ENCODE data around the gene PARN.

The PARN gene

DNA sequence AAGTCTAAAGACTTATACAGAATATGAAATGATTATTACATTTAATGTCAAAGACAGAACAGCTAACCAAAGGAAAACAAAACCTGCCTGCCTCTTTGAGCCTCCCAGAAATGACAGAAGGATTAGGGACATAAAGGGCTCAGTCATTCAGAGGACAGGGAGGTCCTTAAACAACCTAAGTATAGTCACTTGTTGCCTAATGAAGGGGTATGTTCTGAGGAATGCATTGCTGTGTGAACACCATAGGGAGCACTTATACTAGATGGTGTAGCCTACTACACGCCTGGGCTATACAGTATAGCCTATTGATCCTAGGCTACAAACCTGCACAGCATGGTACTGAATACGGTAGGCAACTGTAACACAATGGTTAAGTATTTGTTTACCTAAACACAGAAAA lies 106.4 kb downstream of the PARN start:
- no peak for ATAC-seq
- no peak for TF ChIP-seq RARB (CRISPR knock-in tag; IDR thresholded peaks at IDR 0.05)
- TF ChIP-seq, protein P1, sequence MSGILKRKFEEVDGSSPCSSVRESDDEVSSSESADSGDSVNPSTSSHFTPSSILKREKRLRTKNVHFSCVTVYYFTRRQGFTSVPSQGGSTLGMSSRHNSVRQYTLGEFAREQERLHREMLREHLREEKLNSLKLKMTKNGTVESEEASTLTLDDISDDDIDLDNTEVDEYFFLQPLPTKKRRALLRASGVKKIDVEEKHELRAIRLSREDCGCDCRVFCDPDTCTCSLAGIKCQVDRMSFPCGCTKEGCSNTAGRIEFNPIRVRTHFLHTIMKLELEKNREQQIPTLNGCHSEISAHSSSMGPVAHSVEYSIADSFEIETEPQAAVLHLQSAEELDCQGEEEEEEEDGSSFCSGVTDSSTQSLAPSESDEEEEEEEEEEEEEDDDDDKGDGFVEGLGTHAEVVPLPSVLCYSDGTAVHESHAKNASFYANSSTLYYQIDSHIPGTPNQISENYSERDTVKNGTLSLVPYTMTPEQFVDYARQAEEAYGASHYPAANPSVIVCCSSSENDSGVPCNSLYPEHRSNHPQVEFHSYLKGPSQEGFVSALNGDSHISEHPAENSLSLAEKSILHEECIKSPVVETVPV (CRISPR knock-in tag; IDR thresholded peaks at IDR 0.05): no peak
- no peak for TF ChIP-seq OSR1 (CRISPR knock-in tag; IDR thresholded peaks at IDR 0.05)
- TF ChIP-seq ZNF565 (CRISPR knock-in tag; conservative IDR thresholded peaks at IDR 0.05; ENCODE audit: low read depth): no peak
- no peak for TF ChIP-seq BACH2 (CRISPR knock-in tag; IDR thresholded peaks at IDR 0.05; ENCODE audit: borderline replicate concordance)
- no peak for TF ChIP-seq ZFP3 (CRISPR knock-in tag; IDR thresholded peaks at IDR 0.05)
- TF ChIP-seq ZFP30 (CRISPR knock-in tag; IDR thresholded peaks at IDR 0.05): no peak
- TF ChIP-seq GLIS3 (CRISPR knock-in tag; IDR thresholded peaks at IDR 0.05): no peak
- TF ChIP-seq SNAI2 (CRISPR knock-in tag; IDR thresholded peaks at IDR 0.05): no peak
- no peak for TF ChIP-seq ISL1 (CRISPR knock-in tag; IDR thresholded peaks at IDR 0.05)
- TF ChIP-seq, protein P2, sequence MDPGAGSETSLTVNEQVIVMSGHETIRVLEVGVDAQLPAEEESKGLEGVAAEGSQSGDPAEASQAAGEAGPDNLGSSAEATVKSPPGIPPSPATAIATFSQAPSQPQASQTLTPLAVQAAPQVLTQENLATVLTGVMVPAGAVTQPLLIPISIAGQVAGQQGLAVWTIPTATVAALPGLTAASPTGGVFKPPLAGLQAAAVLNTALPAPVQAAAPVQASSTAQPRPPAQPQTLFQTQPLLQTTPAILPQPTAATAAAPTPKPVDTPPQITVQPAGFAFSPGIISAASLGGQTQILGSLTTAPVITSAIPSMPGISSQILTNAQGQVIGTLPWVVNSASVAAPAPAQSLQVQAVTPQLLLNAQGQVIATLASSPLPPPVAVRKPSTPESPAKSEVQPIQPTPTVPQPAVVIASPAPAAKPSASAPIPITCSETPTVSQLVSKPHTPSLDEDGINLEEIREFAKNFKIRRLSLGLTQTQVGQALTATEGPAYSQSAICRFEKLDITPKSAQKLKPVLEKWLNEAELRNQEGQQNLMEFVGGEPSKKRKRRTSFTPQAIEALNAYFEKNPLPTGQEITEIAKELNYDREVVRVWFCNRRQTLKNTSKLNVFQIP (CRISPR knock-in tag; IDR thresholded peaks at IDR 0.05; ENCODE audit: borderline replicate concordance, low read depth): no peak
- TF ChIP-seq ZC3H10 (CRISPR knock-in tag; IDR thresholded peaks at IDR 0.05): no peak

DNA sequence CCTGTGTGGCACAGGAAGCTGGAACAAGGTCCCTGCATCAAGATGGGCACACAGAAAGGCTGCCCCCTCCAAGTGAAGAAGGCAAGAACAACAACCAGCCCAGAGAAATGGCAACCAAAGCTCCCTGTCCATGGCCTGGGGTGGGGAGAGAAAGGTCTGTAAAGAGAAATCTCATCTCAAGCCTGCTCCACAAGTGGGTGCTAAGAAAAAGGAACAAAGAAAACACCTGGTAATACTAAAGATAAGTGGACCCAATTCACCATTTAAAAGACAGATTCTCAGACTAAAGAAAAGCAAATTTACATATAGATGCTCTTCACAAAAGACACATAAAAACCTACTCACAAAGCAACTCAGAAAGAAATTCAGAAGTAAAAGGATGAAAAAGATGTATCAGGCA lies 107.4 kb downstream of the PARN start:
- ATAC-seq: no peak
- TF ChIP-seq ZNF70 (CRISPR knock-in tag; IDR thresholded peaks at IDR 0.05): no peak

DNA sequence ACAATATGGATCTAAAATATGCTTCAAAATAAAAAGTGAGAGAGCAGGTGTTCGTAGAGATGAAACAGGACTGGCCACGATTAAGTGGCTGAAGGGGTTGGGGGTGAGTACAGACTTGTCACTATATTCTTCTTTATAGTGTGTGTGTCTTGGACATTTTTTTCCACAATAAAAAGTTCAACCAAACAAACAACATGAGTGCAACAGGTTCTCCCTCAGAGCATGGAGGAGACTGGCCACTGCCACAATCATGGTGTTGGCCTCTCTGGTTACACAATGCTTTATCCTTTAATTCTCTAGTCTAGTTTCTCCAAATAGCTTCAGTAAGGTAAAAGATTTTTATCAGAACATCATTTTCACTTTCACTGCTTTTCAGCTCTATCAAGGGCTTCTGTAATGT lies 109.3 kb downstream of the PARN start:
- no peak for TF ChIP-seq ZNF8 (CRISPR knock-in tag; IDR thresholded peaks at IDR 0.05)
- TF ChIP-seq CSDC2 (CRISPR knock-in tag; IDR thresholded peaks at IDR 0.05): no peak
- TF ChIP-seq, protein P1 (CRISPR knock-in tag; IDR thresholded peaks at IDR 0.05): no peak
- no peak for TF ChIP-seq ZFP3 (CRISPR knock-in tag; IDR thresholded peaks at IDR 0.05)
- ATAC-seq: no peak

DNA sequence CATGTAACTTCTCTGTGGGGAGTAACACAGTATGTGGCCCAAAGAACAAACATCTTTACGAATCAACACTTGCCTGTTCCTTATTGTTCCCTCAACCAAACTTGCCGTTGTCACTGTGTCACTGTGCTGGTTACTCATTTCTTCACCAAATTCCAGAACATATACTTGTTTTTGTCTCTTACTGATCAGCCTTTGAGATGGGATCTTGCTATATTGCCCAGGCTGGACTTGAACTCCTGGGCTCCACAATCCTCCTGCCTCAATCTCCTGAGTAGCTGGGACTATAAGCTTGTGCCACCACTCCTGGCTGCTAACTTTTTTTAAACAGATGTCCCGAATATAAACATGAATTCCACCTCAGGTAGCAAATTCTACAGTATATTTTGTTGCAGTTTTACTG lies 115.1 kb downstream of the PARN start:
- ATAC-seq: no peak
- TF ChIP-seq, protein P2 (CRISPR knock-in tag; IDR thresholded peaks at IDR 0.05; ENCODE audit: borderline replicate concordance, low read depth): no peak
- TF ChIP-seq ESRRG (CRISPR knock-in tag; IDR thresholded peaks at IDR 0.05) (no peak), TOX (CRISPR knock-in tag; IDR thresholded peaks at IDR 0.05; ENCODE audit: borderline replicate concordance) (no peak), CSDC2 (CRISPR knock-in tag; IDR thresholded peaks at IDR 0.05) (no peak), ZFP30 (CRISPR knock-in tag; IDR thresholded peaks at IDR 0.05) (no peak), ZNF8 (CRISPR knock-in tag; IDR thresholded peaks at IDR 0.05) (no peak), ZNF565 (CRISPR knock-in tag; conservative IDR thresholded peaks at IDR 0.05; ENCODE audit: low read depth) (no peak), OSR1 (CRISPR knock-in tag; IDR thresholded peaks at IDR 0.05) (no peak), ARNTL (CRISPR knock-in tag; IDR thresholded peaks at IDR 0.05; ENCODE audit: borderline replicate concordance, low read depth) (no peak), GLIS3 (CRISPR knock-in tag; IDR thresholded peaks at IDR 0.05) (no peak), ZC3H10 (CRISPR knock-in tag; IDR thresholded peaks at IDR 0.05) (no peak)
- TF ChIP-seq, protein P3, sequence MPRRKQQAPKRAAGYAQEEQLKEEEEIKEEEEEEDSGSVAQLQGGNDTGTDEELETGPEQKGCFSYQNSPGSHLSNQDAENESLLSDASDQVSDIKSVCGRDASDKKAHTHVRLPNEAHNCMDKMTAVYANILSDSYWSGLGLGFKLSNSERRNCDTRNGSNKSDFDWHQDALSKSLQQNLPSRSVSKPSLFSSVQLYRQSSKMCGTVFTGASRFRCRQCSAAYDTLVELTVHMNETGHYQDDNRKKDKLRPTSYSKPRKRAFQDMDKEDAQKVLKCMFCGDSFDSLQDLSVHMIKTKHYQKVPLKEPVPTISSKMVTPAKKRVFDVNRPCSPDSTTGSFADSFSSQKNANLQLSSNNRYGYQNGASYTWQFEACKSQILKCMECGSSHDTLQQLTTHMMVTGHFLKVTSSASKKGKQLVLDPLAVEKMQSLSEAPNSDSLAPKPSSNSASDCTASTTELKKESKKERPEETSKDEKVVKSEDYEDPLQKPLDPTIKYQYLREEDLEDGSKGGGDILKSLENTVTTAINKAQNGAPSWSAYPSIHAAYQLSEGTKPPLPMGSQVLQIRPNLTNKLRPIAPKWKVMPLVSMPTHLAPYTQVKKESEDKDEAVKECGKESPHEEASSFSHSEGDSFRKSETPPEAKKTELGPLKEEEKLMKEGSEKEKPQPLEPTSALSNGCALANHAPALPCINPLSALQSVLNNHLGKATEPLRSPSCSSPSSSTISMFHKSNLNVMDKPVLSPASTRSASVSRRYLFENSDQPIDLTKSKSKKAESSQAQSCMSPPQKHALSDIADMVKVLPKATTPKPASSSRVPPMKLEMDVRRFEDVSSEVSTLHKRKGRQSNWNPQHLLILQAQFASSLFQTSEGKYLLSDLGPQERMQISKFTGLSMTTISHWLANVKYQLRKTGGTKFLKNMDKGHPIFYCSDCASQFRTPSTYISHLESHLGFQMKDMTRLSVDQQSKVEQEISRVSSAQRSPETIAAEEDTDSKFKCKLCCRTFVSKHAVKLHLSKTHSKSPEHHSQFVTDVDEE (CRISPR knock-in tag; IDR thresholded peaks at IDR 0.05): no peak
- TF ChIP-seq, protein P4, sequence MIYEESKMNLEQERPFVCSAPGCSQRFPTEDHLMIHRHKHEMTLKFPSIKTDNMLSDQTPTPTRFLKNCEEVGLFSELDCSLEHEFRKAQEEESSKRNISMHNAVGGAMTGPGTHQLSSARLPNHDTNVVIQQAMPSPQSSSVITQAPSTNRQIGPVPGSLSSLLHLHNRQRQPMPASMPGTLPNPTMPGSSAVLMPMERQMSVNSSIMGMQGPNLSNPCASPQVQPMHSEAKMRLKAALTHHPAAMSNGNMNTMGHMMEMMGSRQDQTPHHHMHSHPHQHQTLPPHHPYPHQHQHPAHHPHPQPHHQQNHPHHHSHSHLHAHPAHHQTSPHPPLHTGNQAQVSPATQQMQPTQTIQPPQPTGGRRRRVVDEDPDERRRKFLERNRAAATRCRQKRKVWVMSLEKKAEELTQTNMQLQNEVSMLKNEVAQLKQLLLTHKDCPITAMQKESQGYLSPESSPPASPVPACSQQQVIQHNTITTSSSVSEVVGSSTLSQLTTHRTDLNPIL (CRISPR knock-in tag; IDR thresholded peaks at IDR 0.05; ENCODE audit: low read depth): no peak

Measured in SK-N-SH treated with all-trans-retinoic acid at 6 μM for 48 hours (cell line).